T-helper 2 cell treated with Interferon-gamma antibody and Interleukin-4, amounts not matched to agents 100 ng/mL and 5 ng/mL, for 36 hours (primary cell): Measurements from ENCODE around the gene ZNF555. TPM values are rescaled to one million over a fixed set of nuclear protein-coding genes. Genes with fewer than 3 reads are reported as not detected.
"Not testable (repeated sequence)": the region's sequence is repeated elsewhere in the genome, so short reads cannot be mapped to it uniquely, and the experiment has no call there.

Experiments used
- intact Hi-C: fragments of 100-400 bp; cut with micrococcal nuclease; formaldehyde crosslinking; loops from one replicate; pipeline ENCODE4 v1.15.1; 2023
- total RNA-seq: library from RNA; stranded (reverse); gene quantifications from 2 replicates; pipeline ENCODE4 v1.2.3, GENCODE V29; 2022

The ZNF555 gene
- total RNA-seq, 1 donor from 2014 or later = 0.70 TPM

GRCh38 chr19:2807379-2808128, 33.7 kb upstream of the ZNF555 start:
- intact Hi-C loops = no loop called here

GRCh38 chr19:2808129-2808941, 32.9 kb upstream of the ZNF555 start:
- intact Hi-C loops = no loop called here

- intact Hi-C loops = no loop called here
These were observed 31.7 kb upstream of the ZNF555 start for GRCh38 chr19:2809387-2810140.

- intact Hi-C loops = no loop called here
These were observed 30.9 kb upstream of the ZNF555 start for GRCh38 chr19:2810141-2811091.

- intact Hi-C loops = no loop called here
These were observed 30.0 kb upstream of the ZNF555 start for GRCh38 chr19:2811221-2811722.

- intact Hi-C loops = no loop called here
These were observed 29.4 kb upstream of the ZNF555 start for GRCh38 chr19:2811735-2812413.

GRCh38 chr19:2812414-2813234, 28.7 kb upstream of the ZNF555 start:
- intact Hi-C loops = no loop called here

GRCh38 chr19:2813235-2814160, 27.8 kb upstream of the ZNF555 start:
- intact Hi-C loops = no loop called here

- intact Hi-C loops = no loop called here
These were observed 26.8 kb upstream of the ZNF555 start for GRCh38 chr19:2814426-2814825.

- intact Hi-C loops = no loop called here
These were observed 26.1 kb upstream of the ZNF555 start for GRCh38 chr19:2815191-2815614.

- intact Hi-C loops = no loop called here
These were observed 25.4 kb upstream of the ZNF555 start for GRCh38 chr19:2815923-2816322.

GRCh38 chr19:2816641-2817040, 24.6 kb upstream of the ZNF555 start:
- intact Hi-C loops = no loop called here

- intact Hi-C loops = not testable (repeated sequence)
These were observed 23.9 kb upstream of the ZNF555 start for GRCh38 chr19:2817237-2817829.

- intact Hi-C loops = loop anchor here (1.0 kb wide), 2 partner anchors 22 to 36 kb away; partner anchors contain the start of genes SGTA and ZNF555
These were observed 21.6 kb upstream of the ZNF555 start, which contains the start of gene ZNF554 for GRCh38 chr19:2819540-2820111. ZNF554 (plus strand) TSS chr19:2819868; CDS start chr19:2820072, 204 bp downstream.

GRCh38 chr19:2820112-2820702, 21.1 kb upstream of the ZNF555 start:
- intact Hi-C loops = no loop called here

- intact Hi-C loops = no loop called here
These were observed 18.4 kb upstream of the ZNF555 start for GRCh38 chr19:2822846-2823245.

GRCh38 chr19:2823646-2824045, 17.6 kb upstream of the ZNF555 start:
- intact Hi-C loops = no loop called here
